GM21447 (cell line): ENCODE results near the gene FGF18.

Experiments
- ATAC-seq: cut with Tn5 transposase; IDR thresholded peaks from one replicate; pipeline ENCODE4 v1.9.1; 2021; ENCODE audit not compliant: unreplicated experiment

FGF18 gene

GRCh38 chr5:171438738-171439137 lies 19.3 kb downstream of the FGF18 start:
- no peak for ATAC-seq

- no peak for ATAC-seq
These were observed 21.9 kb downstream of the FGF18 start for GRCh38 chr5:171441246-171441791.

- no peak for ATAC-seq
These were observed 23.0 kb downstream of the FGF18 start for GRCh38 chr5:171442287-171443042.

- ATAC-seq: no peak
These were observed 25.1 kb downstream of the FGF18 start for GRCh38 chr5:171444582-171444981.

- ATAC-seq: no peak
These were observed 26.4 kb downstream of the FGF18 start for GRCh38 chr5:171445644-171446516.

- ATAC-seq: no peak
These were observed 27.8 kb downstream of the FGF18 start for GRCh38 chr5:171447226-171447625.

- ATAC-seq: no peak
These were observed 30.0 kb downstream of the FGF18 start for GRCh38 chr5:171449426-171449825.

- no peak for ATAC-seq
These were observed 31.2 kb downstream of the FGF18 start for GRCh38 chr5:171450423-171451331.

GRCh38 chr5:171451421-171451820 lies 32.0 kb downstream of the FGF18 start:
- no peak for ATAC-seq

GRCh38 chr5:171453056-171453725 lies 33.7 kb downstream of the FGF18 start:
- no peak for ATAC-seq

GRCh38 chr5:171453988-171454387 lies 34.5 kb downstream of the FGF18 start:
- ATAC-seq: no peak

- no peak for ATAC-seq
These were observed 35.1 kb downstream of the FGF18 start for GRCh38 chr5:171454549-171454948.

- ATAC-seq: no peak
These were observed 36.1 kb downstream of the FGF18 start for GRCh38 chr5:171455522-171455921.

- no peak for ATAC-seq
These were observed 37.9 kb downstream of the FGF18 start for GRCh38 chr5:171457208-171457981.

GRCh38 chr5:171459839-171460238 lies 40.4 kb downstream of the FGF18 start:
- no peak for ATAC-seq

GRCh38 chr5:171462136-171462927 lies 42.9 kb downstream of the FGF18 start:
- ATAC-seq: no peak

- no peak for ATAC-seq
These were observed 43.7 kb downstream of the FGF18 start for GRCh38 chr5:171462928-171463861.

GRCh38 chr5:171463862-171464229 lies 44.4 kb downstream of the FGF18 start:
- ATAC-seq: no peak
